ACHN (cell line): Measurements from ENCODE around the gene CSTF3.

Experiments
- DNase-seq: peaks from one replicate; pipeline ENCODE4 v3.0.0-alpha.2; 2015
- in situ Hi-C: cut with HindIII; loops from 2 replicates; pipeline ENCODE4 v1.10.0; 2017; ENCODE audit warnings: low sequenced_read_pairs, low pct_ligation_motif_present, low pct_unique_long_range_greater_than_20kb

CSTF3 gene

DNA sequence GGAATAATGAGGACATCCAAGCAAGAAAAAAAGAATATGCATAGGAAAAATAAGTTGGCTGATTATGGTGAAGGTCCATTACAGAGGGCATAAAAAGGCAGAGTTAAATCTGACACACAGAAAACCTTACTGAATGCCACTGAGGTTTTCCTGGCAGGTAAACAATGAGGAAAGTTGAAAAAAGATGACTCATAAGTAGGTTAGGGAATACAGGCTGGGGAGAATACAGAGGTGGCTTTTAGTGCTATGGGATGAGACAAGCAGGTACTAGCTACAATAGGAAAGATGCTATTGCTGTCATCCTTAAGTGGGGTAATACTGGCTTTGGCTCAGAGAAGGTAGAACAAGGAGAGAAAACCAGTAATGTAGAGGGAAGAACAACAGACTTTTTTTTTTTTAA, 44.7 kb downstream of the CSTF3 start:
- in situ Hi-C loops = no loop called here
- no peak for DNase-seq

DNA sequence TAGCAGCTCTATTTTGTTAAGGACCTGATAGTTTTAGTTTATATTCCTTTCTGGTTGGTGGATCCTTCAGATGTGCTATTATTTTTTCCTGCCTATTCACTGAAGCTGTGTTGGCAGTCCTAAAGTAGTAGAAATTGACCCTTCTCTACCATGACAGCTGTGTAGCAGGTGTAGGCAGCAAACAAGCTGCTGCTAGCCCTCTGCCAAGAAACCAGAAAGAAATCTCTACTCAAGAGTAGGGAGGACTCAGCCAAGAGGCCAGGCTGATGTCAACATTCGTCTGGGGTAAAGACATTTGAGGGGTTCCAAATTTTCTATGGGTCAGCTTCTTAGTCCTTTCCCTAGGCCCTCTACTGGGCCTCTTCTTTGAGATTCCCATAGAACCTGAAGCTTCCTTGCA, 51.2 kb downstream of the CSTF3 start:
- no peak for DNase-seq
- in situ Hi-C loops = no loop called here

DNA sequence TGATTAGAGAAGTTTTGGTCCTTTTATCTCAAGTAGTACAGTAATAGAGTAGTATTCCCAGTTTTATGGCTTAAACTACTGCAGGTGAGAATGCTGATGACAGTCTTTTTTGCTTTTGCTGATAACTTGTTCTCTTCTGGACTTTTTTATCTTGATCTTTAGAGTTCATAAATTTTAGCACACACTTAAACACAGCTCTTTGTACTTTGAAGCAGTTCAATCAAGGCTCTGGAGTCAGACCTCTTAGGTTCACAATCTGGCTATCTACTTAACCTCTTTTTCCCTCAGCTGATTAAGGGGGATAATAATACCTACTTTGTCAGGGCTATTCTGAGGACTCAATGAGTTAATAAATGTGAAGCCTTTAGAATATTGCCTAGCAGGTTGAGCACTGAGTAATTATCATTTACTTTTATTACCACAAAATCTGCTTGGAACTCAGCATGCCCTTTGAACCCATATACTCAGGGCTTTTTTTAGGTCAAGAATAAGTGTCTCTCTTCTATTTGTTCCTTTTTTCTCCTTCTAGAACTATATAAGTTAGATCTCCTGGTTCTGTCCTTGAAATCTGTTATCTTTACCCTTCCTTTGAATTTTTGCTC, 51.9 kb downstream of the CSTF3 start:
- DNase-seq = no peak
- in situ Hi-C loops = no loop called here

DNA sequence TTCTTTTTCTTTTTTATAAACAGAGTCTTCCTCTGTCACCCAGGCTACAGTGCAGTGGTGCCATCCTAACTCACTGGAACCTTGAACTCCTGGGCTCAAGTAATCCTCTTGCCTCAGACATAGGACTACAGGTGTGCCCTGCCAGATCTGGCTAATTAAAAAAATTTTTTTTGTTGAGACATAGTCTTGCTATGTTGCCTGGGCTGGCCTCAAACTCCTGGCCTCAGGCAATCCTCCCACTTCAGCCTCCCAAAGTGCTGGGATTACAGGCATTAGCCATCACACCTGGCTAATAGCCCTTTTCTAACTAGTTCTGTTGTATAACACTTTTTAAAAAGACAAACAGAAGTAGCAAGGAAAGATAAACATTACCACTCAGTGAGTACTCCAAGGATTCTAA, 57.4 kb downstream of the CSTF3 start:
- no peak for DNase-seq
- in situ Hi-C loops = no loop called here

DNA sequence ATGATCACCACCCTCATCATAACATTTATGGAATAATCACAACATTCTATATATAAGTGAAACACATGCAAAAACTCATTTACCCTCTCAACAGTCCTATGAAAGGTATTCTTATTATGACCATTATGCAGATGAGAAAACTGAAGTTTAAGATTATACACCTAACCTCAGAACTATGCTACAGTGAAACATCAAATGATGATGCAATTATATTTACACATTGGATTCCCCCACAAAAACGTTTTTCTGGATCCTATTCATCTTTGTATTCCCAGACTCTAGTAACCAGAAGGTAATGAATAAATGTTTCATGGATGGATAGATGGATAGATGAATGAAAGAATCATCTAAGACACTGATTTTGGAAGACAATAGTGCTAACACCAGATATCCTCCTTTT, 67.1 kb downstream of the CSTF3 start:
- in situ Hi-C loops = no loop called here
- DNase-seq = no peak

DNA sequence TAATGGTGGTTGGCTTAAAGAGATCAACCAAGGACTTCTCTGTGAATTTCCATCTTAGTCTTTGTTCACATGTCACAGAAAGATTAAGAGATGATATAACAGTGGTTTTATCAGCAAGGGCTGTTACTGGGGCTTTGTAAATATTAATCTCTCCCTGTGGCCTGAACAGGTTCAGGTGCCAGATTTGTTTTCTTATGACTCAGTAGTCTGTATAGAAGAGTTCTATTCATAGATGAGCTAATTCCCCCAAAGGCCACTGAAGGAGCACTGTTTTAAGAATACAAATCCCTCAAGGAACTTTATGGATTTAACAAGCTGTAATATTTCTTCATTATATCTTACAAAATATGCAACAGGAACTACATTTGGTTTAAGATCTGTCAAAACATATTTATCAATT, 71.5 kb downstream of the CSTF3 start:
- DNase-seq = peak; percentile 11
- in situ Hi-C loops = no loop called here

DNA sequence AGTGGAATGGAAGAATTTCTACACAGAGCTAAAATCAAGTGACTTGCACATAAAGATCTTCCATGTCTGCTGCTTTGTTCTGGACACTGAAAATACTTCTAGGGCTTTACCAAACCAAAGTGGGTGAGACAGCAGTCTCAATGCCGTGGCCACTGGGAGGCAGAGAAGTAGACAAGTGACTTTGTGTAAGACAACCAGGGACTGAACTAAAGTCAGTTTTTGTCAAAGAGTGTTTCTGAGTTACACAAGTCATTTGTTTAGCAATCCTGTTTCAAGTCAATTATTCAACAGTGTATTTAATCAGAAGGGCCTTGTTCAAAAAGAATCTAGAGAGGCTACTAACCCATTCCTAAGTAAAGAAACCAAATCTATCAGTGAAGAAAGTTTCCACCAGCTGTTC, 75.3 kb downstream of the CSTF3 start:
- in situ Hi-C loops = no loop called here
- DNase-seq = no peak

DNA sequence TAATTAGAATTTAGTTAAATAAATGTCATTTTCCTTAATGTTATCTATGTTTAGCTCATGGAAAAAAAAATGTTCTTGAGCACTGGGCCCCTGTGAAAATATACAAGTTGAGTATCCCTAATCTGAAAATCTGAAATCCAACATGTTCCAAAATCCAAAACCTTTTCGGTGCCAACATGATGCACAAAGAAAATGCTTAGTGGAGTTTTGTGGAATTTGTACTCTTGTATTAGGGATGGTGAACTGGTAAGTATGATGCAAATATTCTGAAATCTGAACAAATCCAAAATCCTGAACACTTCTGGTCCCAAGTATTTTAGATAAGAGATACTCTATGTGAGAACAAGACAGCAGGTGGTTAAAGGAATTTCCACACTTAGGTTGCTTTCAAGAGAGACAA, 77.4 kb downstream of the CSTF3 start:
- in situ Hi-C loops = no loop called here
- no peak for DNase-seq

DNA sequence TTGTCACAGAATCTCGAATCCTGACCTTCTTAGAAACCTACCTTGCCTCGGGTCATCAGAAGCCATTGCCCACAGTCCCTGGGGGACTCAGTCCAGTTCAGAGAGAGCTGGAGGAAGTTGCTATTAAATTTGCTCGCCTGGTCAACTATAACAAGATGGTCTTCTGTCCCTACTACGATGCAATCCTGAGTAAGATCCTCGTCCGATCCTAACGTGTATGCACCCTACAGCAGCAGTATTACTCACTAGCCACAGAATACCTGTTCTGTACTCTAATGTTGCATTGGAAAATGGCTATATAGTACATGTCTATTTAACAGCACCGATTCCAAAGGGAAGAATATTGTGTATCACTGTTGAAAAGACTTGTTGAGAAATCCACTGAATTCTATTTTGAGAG, 88.8 kb downstream of the CSTF3 start:
- in situ Hi-C loops = no loop called here
- DNase-seq = no peak

DNA sequence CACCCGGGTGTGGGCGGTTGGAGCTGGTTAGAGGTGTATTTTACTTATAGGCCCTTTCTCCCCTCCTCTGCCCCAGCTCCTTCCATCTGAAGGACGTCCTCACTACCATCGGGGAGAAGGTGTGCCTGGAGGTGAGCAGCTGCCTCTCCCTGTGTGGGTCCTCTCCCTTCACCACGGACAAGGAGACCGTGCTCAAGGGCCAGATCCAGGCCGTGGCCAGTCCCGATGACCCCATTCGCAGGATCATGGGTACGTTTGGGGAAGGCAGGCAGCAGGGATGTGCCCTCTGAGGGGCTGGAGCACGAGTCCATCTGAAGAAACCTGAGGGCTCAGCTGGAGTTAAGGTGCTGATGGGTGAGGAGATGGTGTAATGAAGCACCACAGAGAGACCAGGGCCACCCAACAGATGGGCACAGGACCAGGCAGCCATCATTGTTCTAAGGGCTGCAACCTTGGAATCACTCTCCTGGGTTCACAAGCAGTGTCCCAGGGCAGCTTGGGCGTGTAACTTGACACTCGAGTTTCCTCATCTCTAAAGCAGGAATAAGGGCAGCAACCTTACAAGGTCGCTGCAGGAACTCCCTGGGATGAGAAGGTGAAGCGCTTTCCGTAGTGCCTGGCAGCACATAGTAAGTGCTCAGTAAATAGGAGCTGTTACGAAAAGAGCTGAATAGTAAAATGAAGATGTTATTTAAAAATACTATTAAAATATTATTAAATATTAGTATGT, 92.5 kb downstream of the CSTF3 start:
- no peak for DNase-seq
- in situ Hi-C loops = no loop called here

DNA sequence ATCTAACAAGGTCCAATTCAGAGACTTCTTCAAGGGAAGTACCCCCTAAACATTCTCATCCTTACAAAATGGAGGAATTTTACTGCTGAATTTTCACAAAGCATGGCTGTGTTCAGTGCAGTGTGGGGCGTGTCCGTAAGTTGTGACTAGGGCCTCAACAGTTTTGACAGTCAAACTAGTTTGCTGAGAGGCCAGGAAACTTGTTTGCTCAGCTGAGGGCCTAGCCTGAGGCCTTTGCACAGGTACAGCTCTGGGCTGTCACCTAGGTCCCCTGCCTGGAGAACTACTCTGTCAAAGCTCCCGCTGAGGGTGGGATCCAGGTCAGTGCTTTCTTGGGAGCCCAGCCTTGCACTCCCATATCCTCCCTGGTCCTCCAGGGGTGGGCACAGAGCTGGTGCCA, 94.0 kb downstream of the CSTF3 start:
- in situ Hi-C loops = no loop called here
- DNase-seq = no peak

DNA sequence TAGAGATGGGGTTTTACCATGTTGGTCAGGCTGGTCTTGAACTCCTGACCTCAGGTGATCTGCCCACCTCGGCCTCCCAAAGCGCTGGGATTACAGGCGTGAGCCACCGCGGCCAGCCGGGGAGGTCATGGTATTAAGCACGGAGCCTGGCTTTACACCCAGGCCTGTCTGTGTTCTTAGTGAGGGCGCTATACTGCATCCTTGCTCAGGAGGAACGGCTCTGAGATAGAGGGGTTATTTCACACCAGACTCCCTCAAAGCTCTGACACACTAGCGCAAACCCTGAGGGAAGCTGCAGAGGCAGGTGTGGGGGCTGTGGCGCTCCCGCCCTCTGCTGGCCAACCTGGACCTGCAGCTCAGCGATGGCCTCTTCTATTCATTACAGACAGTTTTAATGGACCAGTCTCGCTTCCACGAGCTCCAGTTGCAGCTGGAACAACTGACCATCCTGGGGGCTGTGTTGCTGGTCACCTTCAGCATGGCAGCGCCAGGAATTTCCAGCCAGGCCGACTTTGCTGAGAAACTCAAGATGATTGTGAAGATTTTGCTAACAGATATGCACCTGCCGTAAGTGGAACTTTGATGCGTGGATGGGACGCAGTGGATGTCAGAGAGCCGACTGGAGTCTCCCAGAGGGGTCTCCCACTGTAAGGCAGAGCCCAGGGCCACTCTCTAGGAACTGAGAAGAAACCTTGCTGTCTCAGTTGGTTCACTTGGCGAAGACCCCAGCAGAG, 95.7 kb downstream of the CSTF3 start:
- DNase-seq = peak; percentile 56
- in situ Hi-C loops = no loop called here

DNA sequence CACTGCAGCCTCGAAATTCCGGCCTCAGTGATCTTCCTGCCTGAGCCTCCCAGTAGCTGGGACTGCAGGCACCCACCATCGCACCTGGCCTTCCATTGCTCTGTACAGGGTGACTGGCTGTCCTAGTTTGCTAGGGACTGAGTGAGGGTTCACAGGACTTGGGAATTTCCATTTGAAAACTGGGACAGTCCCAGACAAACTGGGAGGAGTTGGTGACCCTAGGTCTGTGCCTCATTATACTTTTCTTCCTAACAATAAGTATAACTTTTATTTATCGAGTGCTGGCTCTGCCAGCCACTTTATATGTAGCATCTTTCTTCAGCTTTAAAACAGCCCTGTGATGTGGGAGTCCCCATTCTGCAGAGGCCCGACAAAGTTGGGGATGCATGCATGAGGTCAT, 96.4 kb downstream of the CSTF3 start:
- no peak for DNase-seq
- in situ Hi-C loops = no loop called here

DNA sequence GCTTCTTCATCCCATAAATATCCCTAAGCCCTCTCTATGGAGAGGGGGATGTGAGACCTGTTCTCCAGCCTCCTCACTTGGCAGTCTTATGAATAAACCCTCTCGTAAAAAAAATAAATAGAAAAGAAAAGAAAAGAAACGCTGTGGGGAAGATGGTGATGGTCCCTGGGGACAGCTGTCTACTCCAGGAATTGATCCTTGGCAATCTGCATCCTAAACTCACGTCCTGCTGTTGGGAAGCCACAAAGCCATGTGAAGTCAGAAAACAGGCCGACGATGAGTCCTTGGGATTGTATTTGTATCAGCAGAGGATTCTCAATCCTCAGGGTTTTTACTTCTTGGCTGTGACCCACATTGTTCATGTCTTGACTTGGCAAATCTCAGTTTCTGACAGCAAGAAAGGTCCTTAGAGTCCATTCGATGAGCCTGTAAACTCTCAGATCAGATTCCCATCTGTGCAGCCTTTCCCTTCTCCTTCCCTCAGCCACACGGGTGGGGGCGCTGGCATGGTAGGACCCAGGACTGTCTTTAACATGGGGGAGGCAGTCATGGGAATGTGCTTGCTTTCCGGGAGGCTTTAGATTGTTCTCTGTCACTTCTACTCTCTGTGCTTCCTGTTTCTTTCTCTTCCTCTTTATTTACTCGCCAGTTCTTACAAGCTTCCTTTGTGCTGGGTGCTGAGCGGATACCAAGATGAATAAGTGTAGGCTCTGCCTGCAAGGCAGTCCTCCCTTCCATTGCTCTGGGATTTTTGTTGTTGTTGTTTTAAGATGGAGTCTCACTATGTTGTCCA, 97.1 kb downstream of the CSTF3 start:
- DNase-seq = no peak

DNA sequence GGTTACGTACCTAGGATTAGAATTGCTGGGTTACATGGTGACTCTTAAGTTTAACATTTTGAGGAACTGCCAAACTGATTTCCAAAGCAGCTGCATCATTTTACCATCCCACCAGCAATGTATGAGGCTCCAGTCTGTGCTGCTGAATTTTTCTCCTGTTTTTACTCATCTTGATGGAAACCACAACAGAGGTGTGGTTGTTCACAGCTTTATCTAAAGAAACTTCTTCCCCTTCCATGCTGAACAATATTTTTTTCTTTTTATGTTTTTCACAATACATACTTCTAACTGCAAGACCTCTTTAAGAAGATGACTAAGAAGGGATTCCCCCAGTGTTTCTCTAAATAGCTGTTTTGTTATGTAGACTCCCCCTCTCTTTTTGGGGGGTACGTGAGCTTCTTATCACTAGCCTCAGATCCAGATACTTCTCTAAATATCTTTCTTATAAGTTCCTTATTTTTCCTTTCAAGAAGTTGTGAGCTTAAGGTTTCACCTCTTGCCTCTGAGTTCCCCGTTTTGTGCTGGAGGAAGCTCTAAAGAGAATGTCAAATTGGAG, 97.9 kb downstream of the CSTF3 start:
- in situ Hi-C loops = no loop called here
- DNase-seq = no peak

More for the DNA sequence above, 97.1 kb downstream of the CSTF3 start:
- in situ Hi-C loops = no loop called here

DNA sequence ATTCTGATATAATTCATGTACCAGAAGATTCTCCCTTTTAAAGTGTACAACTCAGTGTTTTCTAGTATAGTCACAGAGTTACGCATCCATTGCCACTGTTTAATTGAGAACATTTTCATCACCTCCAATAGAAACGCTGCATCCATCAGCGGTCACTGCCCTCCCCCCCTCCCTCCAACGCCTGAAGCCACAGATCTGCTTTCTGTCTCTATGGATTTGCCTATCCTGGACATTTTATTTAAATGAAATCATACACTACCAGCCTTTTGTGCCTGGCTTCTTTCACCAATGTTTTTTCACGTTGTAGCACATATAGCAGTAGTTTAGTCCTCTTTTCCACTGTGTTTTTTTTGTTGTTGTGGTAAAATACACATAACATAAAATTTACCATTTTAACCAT, 99.1 kb downstream of the CSTF3 start:
- in situ Hi-C loops = no loop called here
- no peak for DNase-seq

DNA sequence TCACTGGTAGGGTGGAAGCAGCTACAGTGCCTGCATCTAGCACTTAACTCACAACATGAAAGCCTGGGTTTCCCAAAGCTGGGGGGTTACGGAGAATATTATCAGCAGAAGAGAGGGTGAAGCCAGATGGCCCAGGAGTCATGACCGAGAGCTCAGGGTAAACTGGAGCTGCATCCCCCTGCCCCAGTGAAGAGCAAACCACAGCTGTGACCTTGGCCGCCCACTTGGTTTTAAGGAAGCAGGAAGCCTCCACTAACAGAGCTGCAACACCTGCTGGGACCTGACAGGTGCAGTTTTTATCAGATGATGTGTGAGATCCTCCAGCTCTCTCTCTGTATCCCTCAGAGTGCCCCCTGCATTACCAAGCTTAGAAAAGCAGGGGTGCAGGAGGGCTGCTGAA, 101.0 kb downstream of the CSTF3 start:
- DNase-seq = no peak
- in situ Hi-C loops = no loop called here

DNA sequence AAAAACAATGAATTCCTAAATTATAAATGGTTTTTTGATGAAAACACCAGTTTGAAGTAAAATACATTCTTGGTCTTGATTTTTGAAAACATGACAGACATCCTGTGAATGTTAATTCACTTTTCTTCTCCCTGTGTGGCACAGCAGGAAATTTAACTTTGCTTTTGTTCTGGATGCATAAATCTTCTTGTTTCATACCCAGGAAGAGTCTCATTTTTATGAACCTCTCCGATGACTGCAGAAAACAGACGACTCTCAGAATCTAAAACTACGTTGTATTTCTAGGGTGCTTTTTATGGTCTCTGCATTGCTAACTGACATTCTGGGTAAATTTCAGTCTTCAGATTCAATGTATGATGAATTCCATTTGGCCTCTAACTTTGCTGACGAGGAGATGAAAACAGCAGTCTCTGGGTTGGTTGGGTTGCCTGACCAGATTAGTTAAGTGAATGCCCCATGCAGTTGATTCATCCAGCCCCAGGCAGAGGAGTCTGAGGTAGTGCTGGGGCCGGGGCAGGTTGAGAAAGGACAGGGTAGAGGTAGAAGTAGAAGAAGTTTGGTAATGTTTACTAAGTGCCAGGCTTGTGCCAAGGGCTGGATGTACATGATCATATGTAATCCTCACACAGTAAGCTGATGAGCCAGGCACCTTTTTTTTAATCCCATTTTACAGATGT, 101.8 kb downstream of the CSTF3 start:
- in situ Hi-C loops = no loop called here
- no peak for DNase-seq
